K562 (cell line): ENCODE data around the gene SLC23A2. TPM values are rescaled to one million over a fixed set of nuclear protein-coding genes. Genes with fewer than 3 reads are reported as not detected.

Experiments used
- ATAC-seq: fragments of 200-7000 bp; cut with Tn5 transposase; 3 replicates; pipeline ENCODE4 v1.9.1; 2020; ENCODE audit warnings: moderate library complexity
- BruUV-seq: library from RNA; stranded (reverse); fragments of 400-500 nt; replicated peaks from 2 replicates; lab custom pipeline; 2021; lab: Mats Ljungman, UMichigan
- CTCF ChIA-PET: fragments of 300-600 bp; formaldehyde crosslinking; extraction: SDS; loops from one replicate; lab custom pipeline; 2021; ENCODE audit warnings: low intra/inter-chr PET ratio; lab: Yijun Ruan, JAX
- POLR2A ChIA-PET: fragments of 300-600, 350-650 bp; sonication (Branson Sonifier 250); formaldehyde crosslinking; extraction: SDS; loops from one replicate; lab custom pipeline; 2021; ENCODE audit warnings: antibody characterized with exemption, inconsistent platforms; lab: Yijun Ruan, JAX
- DNase-seq, 4 experiments: peaks; one replicate each; pipeline versions ENCODE4 v3.0.0 to v3.0.0-alpha.2; 2011 to 2018; ENCODE audit warnings: low spot score in 3 of 4, mixed read lengths in 3 of 4; ENCODE audit errors: extremely low read depth in 1 of 4
- FAIRE-seq: peaks from 2 replicates; lab custom pipeline; 2011; peaks lifted over from hg19 to GRCh38; lab: Jason Lieb, UNC
- H2AFZ ChIP-seq: 2 replicates; pipeline ENCODE4 v1.6.0; 2011; ENCODE audit warnings: low read depth, low read length, control low read depth, inconsistent platforms
- H3K27ac ChIP-seq: fragments of 200-600 bp; 3 replicates; pipeline ENCODE4 v1.8.0; 2011; ENCODE audit warnings: low read depth, mild to moderate bottlenecking, control low read depth, inconsistent platforms, low read length, moderate library complexity, mixed read lengths; ENCODE audit errors: extremely low read depth
- H3K27me3 ChIP-seq, 2 experiments: fragments of 300-600 bp in 1 of 2; 2 replicates in 1 of 2; 3 replicates in 1 of 2; pipeline versions ENCODE4 v1.6.0 to v1.8.0; 2011; ENCODE audit warnings: inconsistent platforms in 2 of 2, low read length in 2 of 2, mild to moderate bottlenecking in 1 of 2, mixed read lengths in 1 of 2, moderate library complexity in 1 of 2; ENCODE audit not compliant: control insufficient read depth in 2 of 2, insufficient read depth in 2 of 2
- H3K36me3 ChIP-seq: fragments of 300-600 bp; 3 replicates; pipeline ENCODE4 v1.8.0; 2011; ENCODE audit warnings: mild to moderate bottlenecking, low read length, inconsistent platforms; ENCODE audit not compliant: control insufficient read depth, insufficient read depth
- H3K4me1 ChIP-seq, 2 experiments: fragments of 200-600 bp in 1 of 2; replicated peaks in 1 of 2; 2 replicates in 1 of 2; 3 replicates in 1 of 2; pipeline versions ENCODE4 v1.5.1 to v1.8.0; 2011; ENCODE audit warnings: inconsistent platforms in 2 of 2, low read length in 2 of 2, mild to moderate bottlenecking in 1 of 2, mixed read lengths in 1 of 2, moderate library complexity in 1 of 2; ENCODE audit not compliant: control insufficient read depth in 2 of 2, insufficient read depth in 2 of 2
- H3K4me2 ChIP-seq: 2 replicates; pipeline ENCODE4 v1.6.1; 2011; ENCODE audit warnings: low read length, control low read depth, inconsistent platforms, mixed read lengths; ENCODE audit not compliant: insufficient read depth
- H3K4me3 ChIP-seq: fragments of 200-600 bp; sonication (generic), shearing (Covaris generic); 2 replicates; pipeline ENCODE4 v1.5.1; 2016; ENCODE audit warnings: control low read depth, inconsistent platforms
- H3K79me2 ChIP-seq: fragments of 200-600 bp; 3 replicates; pipeline ENCODE4 v1.8.0; 2011; ENCODE audit warnings: low read length, inconsistent platforms; ENCODE audit not compliant: control insufficient read depth, insufficient read depth
- H3K9ac ChIP-seq, 2 experiments: 2 replicates each; pipeline versions ENCODE4 v1.6.0 to v1.6.1; 2011; ENCODE audit warnings: low read depth in 2 of 2, low read length in 2 of 2, control low read depth in 1 of 2, inconsistent platforms in 1 of 2, mild to moderate bottlenecking in 1 of 2, mixed read lengths in 1 of 2; ENCODE audit not compliant: insufficient read depth in 1 of 2
- H3K9me1 ChIP-seq: one replicate; pipeline ENCODE4 v1.6.0; 2011; ENCODE audit warnings: inconsistent platforms, mild to moderate bottlenecking, low read length, moderate library complexity; ENCODE audit not compliant: control insufficient read depth, insufficient read depth
- H3K9me3 ChIP-seq: replicated peaks from 2 replicates; pipeline ENCODE4 v1.5.1; 2011; ENCODE audit warnings: low read depth, low read length, inconsistent platforms; ENCODE audit not compliant: control insufficient read depth, insufficient read depth
- H4K20me1 ChIP-seq: replicated peaks from 2 replicates; pipeline ENCODE4 v1.6.1; 2011; ENCODE audit warnings: low read length, inconsistent platforms, mixed read lengths; ENCODE audit not compliant: control insufficient read depth, insufficient read depth
- ARID1B ChIP-seq: fragments of 450-650 bp; IDR thresholded peaks from 2 replicates; pipeline ENCODE4 v1.6.1; 2016; ENCODE audit warnings: antibody characterized with exemption, mild to moderate bottlenecking, inconsistent platforms
- CXXC5 ChIP-seq: fragments of 250-450 bp; sonication (Bioruptor Pico); IDR thresholded peaks from 2 replicates; pipeline ENCODE4 v1.8.0; 2022; ENCODE audit warnings: inconsistent platforms, mild to moderate bottlenecking, moderate library complexity
- IRF2 ChIP-seq: sonication (generic); formaldehyde crosslinking; IDR thresholded peaks from 2 replicates; pipeline ENCODE4 v1.8.1; 2022; ENCODE audit warnings: mild to moderate bottlenecking, missing genetic modification reagents
- MTA1 ChIP-seq: fragments of 450-650 bp; IDR thresholded peaks from 2 replicates; pipeline ENCODE4 v1.6.1; 2017; ENCODE audit warnings: borderline replicate concordance
- TAF1 ChIP-seq: IDR thresholded peaks from 2 replicates; pipeline ENCODE4 v1.6.1; 2011; ENCODE audit warnings: mild to moderate bottlenecking, low read length, moderate library complexity; ENCODE audit not compliant: insufficient read depth, control insufficient read depth, severe bottlenecking; ENCODE audit errors: extremely low read depth
- ZNF124 ChIP-seq: sonication (generic); formaldehyde crosslinking; IDR thresholded peaks from 2 replicates; pipeline ENCODE4 v1.8.1; 2022; ENCODE audit warnings: missing genetic modification reagents
- ZNF354B ChIP-seq: fragments of 250-450 bp; sonication (Bioruptor Pico); IDR thresholded peaks from 2 replicates; pipeline ENCODE4 v1.4.0; 2020
- WGBS: fragments of 100-300 bp; shearing (Covaris generic); methylation state at CpG from one replicate; pipeline ENCODE4 v1.1.6; 2016; ENCODE audit warnings: low coverage, mixed read lengths; ENCODE audit not compliant: insufficient coverage; ENCODE audit errors: missing lambda C conversion rate; 5-methylcytosine and 5-hydroxymethylcytosine counted together
- in situ Hi-C: fragments of 300-500 bp; cut with MboI; formaldehyde crosslinking; loops from 4 replicates; pipeline ENCODE4 v1.15.0; 2018; ENCODE audit warnings: inconsistent platforms, mixed read lengths
- intact Hi-C: fragments of 100-400 bp; cut with micrococcal nuclease; formaldehyde crosslinking; loops from 2 replicates; pipeline ENCODE4 v1.14.2; 2022
- polyA plus RNA-seq, 8 experiments: library from polyadenylated mRNA; depleted of rRNA in 4 of 8; stranded (reverse) in 5 of 8; unstranded in 3 of 8; fragments of >200 nt; fragmentation: Nextera tagmentation in 2 of 8; fragmentation: Illumina TruSeq in 1 of 8; extraction: Ambion mirVana in 2 of 8; extraction: Trizol in 1 of 8; gene quantifications; 2 replicates each; pipeline versions ENCODE4 v1.2.1 to v1.2.3, GENCODE V29; 2011 to 2014; ENCODE audit warnings: inconsistent platforms in 1 of 8, missing spikeins in 1 of 8
- total RNA-seq, 7 experiments: library from RNA; depleted of rRNA in 6 of 7; stranded (reverse); fragments of >200 nt in 6 of 7; fragmentation: Illumina TruSeq in 2 of 7; extraction: Trizol in 2 of 7; gene quantifications; 2 replicates each; pipeline versions ENCODE4 v1.2.1 to v1.2.3, GENCODE V29; 2011 to 2021; ENCODE audit warnings: low replicate concordance in 1 of 7
- TF ChIP-seq, protein P1 (sequence below): sonication (generic); formaldehyde crosslinking; IDR thresholded peaks from 2 replicates; pipeline ENCODE4 v1.8.1; 2023; ENCODE audit warnings: mild to moderate bottlenecking, missing genetic modification reagents, moderate library complexity

Gene SLC23A2
- total and polyA plus RNA-seq, 9 of the 15 experiments (the other 6 are each of a cell fraction or from before 2014, with no cell fraction given): 0.39 to 6.7 (median 3.2) TPM

- BruUV-seq: no TSS peak
- FAIRE-seq: no peak
- TF ChIP-seq IRF2 (CRISPR knock-in tag): no peak
- TF ChIP-seq, protein P1, sequence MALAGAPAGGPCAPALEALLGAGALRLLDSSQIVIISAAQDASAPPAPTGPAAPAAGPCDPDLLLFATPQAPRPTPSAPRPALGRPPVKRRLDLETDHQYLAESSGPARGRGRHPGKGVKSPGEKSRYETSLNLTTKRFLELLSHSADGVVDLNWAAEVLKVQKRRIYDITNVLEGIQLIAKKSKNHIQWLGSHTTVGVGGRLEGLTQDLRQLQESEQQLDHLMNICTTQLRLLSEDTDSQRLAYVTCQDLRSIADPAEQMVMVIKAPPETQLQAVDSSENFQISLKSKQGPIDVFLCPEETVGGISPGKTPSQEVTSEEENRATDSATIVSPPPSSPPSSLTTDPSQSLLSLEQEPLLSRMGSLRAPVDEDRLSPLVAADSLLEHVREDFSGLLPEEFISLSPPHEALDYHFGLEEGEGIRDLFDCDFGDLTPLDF (CRISPR knock-in tag): no peak
- TF ChIP-seq ZNF124 (CRISPR knock-in tag): no peak
- no peak for TF ChIP-seq TAF1
- TF ChIP-seq ZNF354B: no peak
- no peak for TF ChIP-seq ARID1B
- no peak for TF ChIP-seq CXXC5 (CRISPR knock-in tag)
- no peak for TF ChIP-seq MTA1
Measured at GRCh38 chr20:4910951-4911350, 90.4 kb downstream of the SLC23A2 start.

More at GRCh38 chr20:4910951-4911350, 90.4 kb downstream of the SLC23A2 start:
- no peaks in the 10 kb centered on the region for H3K4me1 ChIP-seq
- H2AFZ ChIP-seq: no peak overlapping the region
- ATAC-seq: no peak
- no peak overlapping the region for H3K27ac ChIP-seq
- H3K4me3 ChIP-seq: no peak overlapping the region
- no peaks in the 10 kb centered on the region for H3K27me3 ChIP-seq
- H3K79me2 ChIP-seq: no peaks in the 10 kb centered on the region
- WGBS: 60% methylated on average over 4 of the region's 5 CpGs
- in situ Hi-C loops (no loop called here), intact Hi-C loops (no loop called here)
- ChIA-PET POLR2A (interaction anchor here (1.0 kb wide), 1 partner anchor 11 kb away, joined by 3 read pairs; no protein-coding TSS in a partner anchor), CTCF (no interaction called here)
- H4K20me1 ChIP-seq: no peaks in the 10 kb centered on the region
- H3K9me1 ChIP-seq: no peaks in the 10 kb centered on the region
- no peaks in the 10 kb centered on the region for H3K9me3 ChIP-seq
- no peak overlapping the region for H3K4me2 ChIP-seq
- no peak overlapping the region for H3K9ac ChIP-seq
- DNase-seq: no peak
- H3K36me3 ChIP-seq: no peaks in the 10 kb centered on the region
